HG03354 (cell line): Measurements from ENCODE around the gene AP4B1.
"Not testable (repeated sequence)": the region's sequence is repeated elsewhere in the genome, so short reads cannot be mapped to it uniquely, and the experiment has no call there.

ENCODE experiments used
- ATAC-seq: cut with Tn5 transposase; IDR thresholded peaks from one replicate; pipeline ENCODE4 v1.9.1; 2021; ENCODE audit warnings: mild to moderate bottlenecking; ENCODE audit not compliant: unreplicated experiment, poor library complexity, severe bottlenecking

Gene AP4B1

DNA sequence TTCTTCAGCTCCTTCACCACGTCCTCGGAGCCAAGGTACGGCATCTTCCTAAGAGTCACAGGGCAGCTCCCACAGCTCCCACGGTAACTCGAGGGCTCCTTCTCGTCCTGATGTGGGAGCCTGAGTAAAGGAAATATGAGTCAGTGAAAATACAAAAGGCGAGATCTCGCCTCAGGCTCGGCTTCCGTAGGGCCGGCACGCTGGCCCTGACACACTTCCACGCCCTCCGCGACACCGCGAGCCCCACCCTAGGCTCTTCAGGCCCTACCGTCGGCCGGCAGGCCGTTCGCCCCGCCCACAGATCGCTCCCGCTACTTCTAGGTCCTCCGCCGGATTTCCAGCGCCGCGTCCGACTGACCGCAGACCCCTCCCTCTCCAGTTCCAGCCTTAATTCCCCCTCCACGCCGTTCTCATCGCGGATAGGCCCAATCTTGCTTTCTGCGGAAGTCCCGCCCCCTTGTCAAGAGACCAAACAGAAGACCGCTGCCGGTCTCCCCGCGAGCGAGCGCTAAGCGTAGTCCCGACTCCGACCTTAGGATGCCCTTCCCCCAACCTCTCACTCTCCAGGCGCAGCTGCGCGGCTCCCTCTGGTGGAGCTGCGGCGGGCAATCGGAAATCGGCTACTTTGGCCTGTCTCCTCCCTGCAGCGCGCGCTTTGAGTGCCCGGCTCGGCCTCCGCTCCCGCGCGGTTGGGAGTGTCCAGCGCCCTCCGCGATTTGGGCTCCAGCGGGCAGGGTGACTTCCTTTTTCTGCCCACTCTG lies at the start of gene AP4B1, which contains the start of gene DCLRE1B:
Gene AP4B1 (minus strand): TSS at position 126 of the 761 bp plus-strand sequence. CDS start 82 bp downstream, at position 44.
Gene DCLRE1B (plus strand): TSS at position 653 of the 761 bp plus-strand sequence. CDS start 261 bp downstream, outside the sequence.
- peak; percentile 91 for ATAC-seq

DNA sequence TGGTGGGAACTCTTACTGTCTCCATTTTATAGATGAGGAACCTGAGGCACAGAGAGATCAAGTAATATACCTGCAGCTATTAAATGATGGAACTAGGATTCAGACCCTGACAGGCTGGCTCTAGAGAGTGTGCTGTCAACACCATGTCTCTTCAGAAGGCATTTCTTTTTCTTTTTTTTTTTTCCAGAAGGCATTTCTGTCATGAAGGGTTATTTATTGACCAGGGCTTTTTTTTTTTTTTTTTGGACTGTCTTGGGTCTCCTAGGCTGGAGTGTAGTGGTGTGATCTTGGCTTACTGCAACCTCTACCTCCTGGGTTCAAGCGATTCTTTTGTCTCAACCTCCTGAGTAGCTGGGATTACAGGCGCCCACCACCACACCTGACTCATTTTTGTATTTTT lies 47.1 kb upstream of the AP4B1 start:
- ATAC-seq: no peak

DNA sequence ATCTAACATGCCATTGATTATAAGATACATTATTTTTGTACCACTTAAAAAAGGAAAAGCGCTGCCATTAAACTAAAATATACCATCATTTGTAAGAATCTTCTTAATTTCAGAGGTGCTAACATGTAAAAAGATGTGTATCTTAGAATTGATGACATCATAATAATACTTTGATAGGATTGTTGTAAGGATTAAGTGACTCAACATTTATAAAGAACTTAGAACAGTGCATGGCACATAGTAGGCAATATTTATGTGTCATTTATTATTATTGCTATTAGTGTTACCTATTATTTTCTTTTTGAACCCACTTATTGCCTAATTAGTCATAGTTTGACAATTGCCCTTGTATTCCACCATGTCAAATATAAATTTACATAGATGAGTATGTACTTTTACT lies 46.3 kb upstream of the AP4B1 start:
- no peak for ATAC-seq

DNA sequence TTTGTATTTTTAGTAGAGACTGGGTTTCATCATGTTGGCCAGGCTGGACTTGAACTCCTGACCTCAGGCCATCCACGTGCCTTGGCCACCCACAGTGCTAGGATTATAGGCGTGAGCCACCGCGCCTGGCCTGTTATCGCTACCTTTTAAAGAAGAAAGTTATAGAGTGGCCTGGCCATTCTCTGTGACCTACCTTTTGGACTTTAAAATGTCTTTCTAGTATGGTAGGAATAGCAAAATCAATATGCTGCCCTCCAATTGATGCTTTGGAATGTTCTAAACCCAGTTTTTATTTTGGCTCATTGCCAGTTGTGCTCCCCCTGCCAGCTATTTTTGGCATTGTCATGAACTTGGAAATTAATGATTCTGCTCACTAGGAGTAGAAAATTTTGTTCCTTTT lies 44.4 kb upstream of the AP4B1 start:
- no peak for ATAC-seq

DNA sequence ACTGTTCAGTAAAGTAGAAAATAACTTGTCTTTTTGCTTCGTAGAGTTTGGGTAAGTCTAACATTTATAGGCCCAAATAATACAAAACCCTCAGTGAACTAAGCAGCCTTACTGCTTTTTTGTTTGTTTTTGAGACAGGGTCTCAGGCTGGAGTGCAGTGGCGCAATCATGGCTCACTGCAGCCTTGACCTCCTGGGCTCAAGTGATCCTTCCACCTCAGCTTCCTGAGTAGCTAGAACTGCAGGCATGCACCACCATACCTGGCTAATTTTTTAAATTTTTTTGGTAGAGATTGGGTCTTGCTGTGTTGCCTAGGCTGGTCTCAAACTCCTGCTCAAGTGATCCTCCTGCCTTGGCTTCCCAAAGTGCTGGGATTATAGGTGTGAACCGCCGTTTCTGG lies 43.6 kb upstream of the AP4B1 start:
- ATAC-seq: not testable (repeated sequence)

DNA sequence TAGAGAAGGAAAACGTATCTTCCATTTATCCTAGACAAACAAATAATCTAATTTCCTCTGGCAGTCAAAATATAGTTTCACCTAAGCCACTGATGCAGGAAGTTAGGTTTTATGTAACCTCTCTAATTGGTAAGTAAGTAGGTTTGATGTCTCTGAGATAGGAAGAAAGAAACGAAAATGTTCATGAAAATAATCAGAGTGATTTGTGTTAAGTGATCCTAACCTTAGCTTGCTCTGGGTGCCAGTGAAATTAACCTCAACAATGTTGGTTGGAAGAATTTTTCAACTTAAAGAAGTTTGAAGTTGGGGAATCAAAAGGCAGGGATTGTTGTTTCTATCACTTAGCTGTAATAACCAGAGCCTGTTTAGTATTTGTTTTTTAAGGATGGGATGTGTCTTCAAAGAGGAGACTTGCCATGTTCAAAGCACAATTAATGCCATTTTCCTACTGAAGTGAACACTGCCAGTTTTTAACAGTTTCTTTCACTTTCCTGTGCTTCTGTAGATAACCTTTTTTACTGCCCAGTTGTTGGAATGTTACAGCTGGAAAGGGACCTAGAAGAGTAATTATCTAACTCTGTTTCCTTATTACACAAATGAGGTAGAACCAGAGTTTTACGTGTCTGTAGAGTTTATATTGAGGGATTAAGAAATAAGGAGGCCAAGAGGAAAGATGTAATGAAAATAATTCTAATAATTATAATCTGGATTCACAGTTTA lies 42.9 kb upstream of the AP4B1 start:
- ATAC-seq: no peak

DNA sequence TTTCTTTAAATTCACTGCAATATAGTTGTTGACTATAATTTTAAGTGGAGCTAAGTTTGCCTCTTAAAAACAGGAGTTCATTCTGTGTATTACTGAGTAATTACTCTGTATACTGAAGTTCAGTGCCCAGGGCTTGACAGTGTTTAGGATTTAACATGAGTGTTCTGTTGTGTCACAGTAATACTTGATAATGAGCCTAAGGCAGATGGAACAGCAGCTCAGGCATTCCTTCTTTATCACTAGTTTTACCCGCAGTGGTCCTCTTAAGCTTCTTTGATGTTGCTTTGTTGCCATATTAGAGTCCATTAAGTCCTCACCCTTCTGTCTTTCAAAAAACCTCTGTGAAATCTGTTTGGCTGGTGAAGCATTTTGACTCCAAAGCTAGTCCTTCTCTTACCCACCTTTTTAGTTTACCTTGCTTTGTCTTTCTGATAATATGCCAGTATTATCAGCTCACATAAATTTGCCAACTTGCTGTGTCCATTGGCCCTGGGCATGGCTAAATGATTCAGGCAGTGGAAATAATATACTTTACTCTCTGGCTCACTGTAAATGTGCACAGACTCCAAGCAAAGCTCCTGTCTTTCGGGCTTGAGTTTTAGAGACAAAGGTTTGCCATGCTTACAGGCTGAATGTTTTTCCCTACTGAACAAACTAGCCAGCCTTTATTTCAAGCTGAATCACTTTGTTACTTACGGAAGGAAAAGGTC lies 42.2 kb upstream of the AP4B1 start:
- no peak for ATAC-seq

DNA sequence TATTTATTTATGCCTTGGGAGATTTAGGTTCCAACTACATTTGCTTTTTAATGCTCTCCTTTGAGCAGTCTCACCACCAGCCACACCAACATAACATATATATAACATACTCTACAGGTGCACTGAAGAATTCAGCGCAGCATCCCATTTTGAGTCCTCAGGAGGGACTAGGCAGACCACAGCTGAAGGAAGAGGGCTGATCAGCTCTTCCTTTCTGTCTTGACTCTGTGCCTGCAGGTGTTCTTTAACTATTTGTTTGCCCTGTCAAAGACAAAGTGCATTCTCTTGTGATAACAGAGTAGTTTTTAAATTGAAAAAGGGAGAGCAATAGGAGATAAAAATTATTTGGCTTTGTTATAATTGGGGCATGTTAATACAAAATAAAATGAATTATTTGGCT lies 41.5 kb upstream of the AP4B1 start:
- no peak for ATAC-seq

DNA sequence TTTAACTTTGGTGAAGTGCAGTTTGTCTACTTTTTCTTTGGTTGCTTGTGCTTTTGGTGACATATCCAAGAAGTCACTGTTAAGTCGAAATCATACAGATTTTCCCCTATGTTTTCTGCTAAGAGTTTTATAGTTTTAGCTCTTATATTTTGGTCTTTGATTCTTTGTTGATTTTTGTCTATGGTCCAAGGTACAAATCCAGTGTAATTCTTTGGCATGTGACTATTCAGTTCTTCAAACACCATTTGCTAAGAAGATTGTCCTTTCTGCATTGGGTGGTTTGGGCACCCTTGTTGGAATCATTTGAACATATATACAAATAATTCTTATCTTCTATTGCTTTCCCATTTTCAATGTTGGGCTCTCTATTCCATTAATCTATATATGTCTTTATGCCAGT lies 40.7 kb upstream of the AP4B1 start:
- no peak for ATAC-seq

DNA sequence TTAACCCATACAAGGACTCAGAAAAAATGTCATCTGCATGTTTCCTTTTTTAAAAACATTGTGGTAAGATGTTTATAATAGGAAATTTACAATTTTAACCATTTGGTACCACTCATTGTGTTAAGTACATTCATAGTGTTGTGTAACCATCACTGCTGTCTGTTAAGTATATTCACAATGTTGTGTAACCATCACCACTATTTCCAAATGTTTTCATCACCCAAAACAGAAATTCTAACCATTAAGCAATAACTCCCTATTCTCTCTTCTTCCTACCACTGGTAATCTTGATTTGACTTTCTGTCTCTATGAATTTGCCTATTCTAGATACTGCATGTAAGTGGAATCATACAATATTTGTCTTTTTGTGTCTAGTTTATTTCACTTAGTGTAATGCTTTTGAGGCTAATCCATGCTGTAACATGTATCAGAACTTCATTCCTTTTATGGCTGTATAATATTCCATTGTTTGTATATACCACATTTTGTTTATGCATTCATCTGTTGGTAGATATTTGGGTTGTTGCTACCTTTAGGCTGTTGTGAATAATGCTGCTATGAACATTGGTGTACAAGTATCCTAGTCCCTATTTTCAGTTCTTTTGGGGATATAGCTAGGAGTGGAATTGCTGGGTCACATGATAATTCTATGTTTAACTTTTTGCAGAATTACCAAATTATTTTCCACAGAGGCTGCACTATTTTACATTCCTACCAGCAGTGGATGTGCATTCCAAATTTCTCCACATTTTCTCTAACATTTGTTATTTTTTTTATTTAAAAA lies 38.6 kb upstream of the AP4B1 start:
- no peak for ATAC-seq

DNA sequence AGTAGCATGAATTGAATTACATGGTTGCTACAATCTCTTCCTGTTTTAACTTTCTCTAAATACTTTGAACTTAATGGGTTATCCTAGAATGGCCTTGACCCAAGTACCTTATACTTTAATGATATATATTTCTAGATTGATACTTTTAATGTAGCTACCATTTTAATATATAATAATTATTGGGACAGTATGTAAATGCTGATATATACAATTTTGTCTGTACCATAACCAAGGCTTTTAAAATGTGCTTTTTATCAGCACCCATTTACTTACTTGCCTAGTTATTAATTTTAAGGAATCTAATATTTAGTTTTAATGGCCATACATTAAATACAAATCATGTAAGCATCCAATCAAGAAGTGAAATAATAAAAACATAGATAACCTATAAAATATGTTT lies 37.9 kb upstream of the AP4B1 start:
- no peak for ATAC-seq

DNA sequence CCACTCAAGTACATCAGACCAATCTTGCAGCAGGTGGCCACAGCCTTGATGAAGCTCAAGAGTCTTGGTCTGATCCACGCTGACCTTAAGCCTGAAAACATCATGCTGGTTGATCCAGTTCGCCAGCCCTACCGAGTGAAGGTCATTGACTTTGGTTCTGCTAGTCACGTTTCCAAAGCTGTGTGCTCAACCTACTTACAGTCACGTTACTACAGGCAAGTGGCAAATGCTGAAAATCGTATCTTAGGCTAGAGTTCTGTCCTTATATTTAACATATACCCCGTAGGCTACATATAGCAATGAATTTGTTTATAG lies 36.6 kb upstream of the AP4B1 start:
- no peak for ATAC-seq

DNA sequence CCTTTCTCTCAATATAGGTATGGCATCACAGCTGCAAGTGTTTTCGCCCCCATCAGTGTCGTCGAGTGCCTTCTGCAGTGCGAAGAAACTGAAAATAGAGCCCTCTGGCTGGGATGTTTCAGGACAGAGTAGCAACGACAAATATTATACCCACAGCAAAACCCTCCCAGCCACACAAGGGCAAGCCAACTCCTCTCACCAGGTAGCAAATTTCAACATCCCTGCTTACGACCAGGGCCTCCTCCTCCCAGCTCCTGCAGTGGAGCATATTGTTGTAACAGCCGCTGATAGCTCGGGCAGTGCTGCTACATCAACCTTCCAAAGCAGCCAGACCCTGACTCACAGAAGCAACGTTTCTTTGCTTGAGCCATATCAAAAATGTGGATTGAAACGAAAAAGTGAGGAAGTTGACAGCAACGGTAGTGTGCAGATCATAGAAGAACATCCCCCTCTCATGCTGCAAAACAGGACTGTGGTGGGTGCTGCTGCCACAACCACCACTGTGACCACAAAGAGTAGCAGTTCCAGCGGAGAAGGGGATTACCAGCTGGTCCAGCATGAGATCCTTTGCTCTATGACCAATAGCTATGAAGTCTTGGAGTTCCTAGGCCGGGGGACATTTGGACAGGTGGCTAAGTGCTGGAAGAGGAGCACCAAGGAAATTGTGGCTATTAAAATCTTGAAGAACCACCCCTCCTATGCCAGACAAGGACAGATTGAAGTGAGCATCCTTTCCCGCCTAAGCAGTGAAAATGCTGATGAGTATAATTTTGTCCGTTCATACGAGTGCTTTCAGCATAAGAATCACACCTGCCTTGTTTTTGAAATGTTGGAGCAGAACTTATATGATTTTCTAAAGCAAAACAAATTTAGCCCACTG lies 36.0 kb upstream of the AP4B1 start:
- peak; percentile 68 for ATAC-seq

DNA sequence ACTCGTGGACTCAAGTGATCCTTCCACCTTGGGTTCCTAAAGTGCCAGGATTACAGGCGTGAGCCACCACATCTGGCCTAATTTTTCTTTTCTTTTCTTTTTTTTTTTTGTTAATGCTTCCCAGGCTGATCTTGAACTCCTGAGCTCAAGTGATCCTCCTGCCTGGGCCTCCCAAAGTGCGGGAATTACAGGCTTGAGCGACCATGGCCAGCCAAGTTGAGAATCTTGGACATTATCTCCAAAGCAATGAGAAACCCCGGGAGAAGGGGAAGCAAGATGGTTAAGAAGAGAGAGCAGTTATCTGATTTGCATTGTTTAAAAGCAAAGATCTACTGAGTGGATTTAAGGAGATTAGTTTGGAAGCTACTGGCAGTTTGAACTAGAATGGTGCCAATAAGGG lies 33.6 kb upstream of the AP4B1 start:
- ATAC-seq: no peak

DNA sequence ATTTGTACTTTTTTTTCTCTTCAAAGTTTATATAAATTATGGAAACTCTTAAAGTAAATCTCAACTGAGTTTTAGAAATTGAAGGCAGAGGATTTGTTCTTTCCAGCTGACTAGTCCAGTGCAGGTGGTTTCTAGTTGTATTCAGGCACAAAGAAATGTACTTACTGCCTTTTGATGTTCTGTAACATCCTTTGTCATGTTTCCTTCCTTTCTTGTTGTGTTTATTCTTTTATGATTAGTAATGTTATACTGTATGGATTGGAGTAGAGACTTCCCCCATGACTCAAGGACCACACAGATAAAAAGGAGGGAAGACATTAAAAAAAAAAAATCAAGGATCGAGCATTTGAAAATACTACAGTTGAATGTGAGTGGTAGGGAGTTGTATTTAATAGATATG lies 32.5 kb upstream of the AP4B1 start:
- no peak for ATAC-seq

DNA sequence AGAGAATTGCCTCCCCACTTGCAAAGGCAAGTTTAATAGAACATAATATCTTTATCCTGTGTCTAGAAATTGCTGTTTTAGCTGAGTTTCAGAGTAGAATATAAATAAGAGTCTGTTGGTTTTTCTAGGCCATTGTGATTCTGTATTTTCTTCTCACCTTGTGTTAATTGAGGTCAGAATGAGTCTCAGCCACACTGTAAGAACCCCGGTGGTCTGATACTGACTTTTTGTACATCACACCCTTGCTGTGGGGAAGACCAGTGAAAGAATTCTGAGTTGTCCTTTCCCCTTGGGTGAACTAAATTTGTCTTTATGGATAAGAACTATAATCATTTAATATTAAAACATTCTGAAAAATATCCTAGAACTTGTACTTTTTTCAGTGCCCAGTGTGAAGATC lies 31.4 kb upstream of the AP4B1 start:
- no peak for ATAC-seq

DNA sequence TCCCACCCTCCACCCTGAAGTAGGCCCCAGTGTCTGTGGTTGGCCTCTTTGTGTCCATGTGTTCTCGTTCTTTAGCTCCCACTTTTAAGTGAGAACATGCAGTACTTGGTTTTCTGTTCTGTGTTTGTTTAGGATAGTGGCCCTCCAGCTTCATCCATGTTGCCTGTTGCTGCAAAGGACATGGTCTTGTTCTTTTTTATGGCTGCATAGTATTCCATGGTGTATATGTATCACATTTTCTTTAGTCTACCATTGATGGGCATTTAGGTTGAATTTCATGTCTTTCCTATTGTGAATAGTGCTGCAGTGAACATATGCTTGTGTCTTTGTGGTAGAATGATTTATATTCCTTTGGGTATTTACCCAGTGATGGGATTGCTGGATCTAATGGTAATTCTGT lies 30.6 kb upstream of the AP4B1 start:
- no peak for ATAC-seq

DNA sequence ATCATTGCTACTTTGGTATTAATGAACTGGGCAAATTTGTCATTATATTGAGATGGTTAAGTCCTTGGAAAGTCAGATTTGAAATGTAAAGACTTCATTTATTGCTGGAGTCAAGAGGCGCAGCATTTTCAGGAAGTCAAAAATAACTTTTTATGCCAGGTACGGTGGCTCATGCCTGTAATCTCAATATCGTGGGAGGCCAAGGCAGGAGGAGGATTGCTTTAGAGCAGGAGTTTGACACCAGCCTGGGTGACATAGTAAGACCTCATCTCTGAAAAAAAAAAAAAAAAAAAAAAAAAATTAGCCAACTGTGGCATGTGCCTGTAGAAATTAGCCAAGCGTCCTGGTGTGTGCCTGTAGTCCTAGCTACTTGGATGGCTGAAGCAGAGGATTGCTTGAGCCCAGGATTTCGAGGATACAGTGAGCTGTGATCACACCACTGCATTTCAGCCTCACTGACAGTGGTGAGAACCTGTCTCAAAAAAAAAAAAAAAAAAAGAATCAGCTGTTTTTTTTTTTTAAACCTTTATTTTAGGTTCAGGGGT lies 30.0 kb upstream of the AP4B1 start:
- no peak for ATAC-seq

DNA sequence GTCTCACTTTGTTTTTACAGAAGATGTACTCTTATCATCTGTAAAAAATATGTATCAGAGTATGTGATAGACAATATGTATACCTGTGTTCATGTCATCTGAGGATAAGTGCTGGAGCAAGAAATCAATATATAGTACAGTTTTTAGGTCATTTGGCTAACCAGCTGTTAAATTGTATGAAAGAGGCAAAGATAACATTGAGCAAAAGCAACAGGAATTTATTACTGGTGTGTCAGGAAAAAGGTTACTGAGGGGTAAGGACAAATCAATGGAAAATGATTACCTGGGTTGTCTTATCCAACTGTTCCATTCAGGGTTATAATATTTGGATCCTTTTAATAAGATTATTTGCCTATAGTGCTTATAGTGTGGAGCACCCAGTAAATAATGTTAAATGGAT lies 29.4 kb upstream of the AP4B1 start:
- no peak for ATAC-seq
